GM20000 (cell line): Measurements from ENCODE around the gene PLPPR1.
"Not testable (repeated sequence)": the region's sequence is repeated elsewhere in the genome, so short reads cannot be mapped to it uniquely, and the experiment has no call there.

Experiments
- DNase-seq: peaks from one replicate; pipeline ENCODE4 v3.0.0; 2012; ENCODE audit warnings: low spot score
- TF ChIP-seq, protein P1 (sequence below): IDR thresholded peaks from 2 replicates; pipeline ENCODE4 v1.5.1; 2012; ENCODE audit warnings: mild to moderate bottlenecking, control low read depth; ENCODE audit errors: extremely low read depth, missing control alignments

Gene PLPPR1

DNA sequence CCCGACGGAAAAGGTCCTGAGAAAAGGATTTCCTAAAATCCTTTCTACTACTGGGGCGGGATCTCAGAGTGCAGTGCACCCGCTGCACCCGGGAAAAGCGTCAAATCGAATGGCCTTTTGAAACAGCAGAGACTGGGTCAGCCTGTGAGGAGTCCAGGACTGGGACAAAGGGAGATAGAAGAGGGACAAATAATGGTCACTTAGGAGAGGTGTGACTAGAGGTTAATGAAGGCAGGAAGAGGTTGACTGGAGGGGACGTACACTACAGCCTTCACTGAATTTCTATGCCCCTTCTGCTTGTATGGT, 1.5 kb downstream of the PLPPR1 start:
- TF ChIP-seq, protein P1, sequence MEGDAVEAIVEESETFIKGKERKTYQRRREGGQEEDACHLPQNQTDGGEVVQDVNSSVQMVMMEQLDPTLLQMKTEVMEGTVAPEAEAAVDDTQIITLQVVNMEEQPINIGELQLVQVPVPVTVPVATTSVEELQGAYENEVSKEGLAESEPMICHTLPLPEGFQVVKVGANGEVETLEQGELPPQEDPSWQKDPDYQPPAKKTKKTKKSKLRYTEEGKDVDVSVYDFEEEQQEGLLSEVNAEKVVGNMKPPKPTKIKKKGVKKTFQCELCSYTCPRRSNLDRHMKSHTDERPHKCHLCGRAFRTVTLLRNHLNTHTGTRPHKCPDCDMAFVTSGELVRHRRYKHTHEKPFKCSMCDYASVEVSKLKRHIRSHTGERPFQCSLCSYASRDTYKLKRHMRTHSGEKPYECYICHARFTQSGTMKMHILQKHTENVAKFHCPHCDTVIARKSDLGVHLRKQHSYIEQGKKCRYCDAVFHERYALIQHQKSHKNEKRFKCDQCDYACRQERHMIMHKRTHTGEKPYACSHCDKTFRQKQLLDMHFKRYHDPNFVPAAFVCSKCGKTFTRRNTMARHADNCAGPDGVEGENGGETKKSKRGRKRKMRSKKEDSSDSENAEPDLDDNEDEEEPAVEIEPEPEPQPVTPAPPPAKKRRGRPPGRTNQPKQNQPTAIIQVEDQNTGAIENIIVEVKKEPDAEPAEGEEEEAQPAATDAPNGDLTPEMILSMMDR, result no peak
- DNase-seq, result no peak

GRCh38 chr9:101032426-101032825, 3.9 kb downstream of the PLPPR1 start:
- TF ChIP-seq, protein P1, result no peak
- DNase-seq, result no peak

DNA sequence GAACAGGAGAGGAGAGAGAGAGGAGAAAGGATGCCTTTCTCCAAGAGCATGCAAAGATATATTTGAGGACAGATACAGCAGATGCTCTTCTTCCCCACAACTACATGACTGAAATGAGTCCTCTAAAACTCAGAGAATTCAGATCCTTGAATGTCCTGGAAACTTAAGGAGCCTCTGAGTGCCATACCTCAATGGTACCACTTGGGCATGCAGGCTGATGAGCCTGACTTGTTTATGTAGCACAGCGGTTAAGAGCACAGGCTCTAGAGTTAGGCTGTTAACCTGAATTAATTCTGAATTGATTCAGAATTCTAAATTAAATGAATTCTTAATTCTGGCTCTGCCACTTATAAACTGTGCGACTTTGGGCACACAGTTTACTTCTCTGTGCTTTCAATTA, 5.7 kb downstream of the PLPPR1 start:
- no peak for DNase-seq
- TF ChIP-seq, protein P1, result no peak

- DNase-seq, result no peak
- TF ChIP-seq, protein P1, result no peak
These were observed 6.6 kb downstream of the PLPPR1 start for GRCh38 chr9:101035098-101035497.

- no peak for DNase-seq
- TF ChIP-seq, protein P1, result no peak
These were observed 8.9 kb downstream of the PLPPR1 start for GRCh38 chr9:101037430-101037829.

GRCh38 chr9:101038488-101038887, 10.0 kb downstream of the PLPPR1 start:
- DNase-seq, result no peak
- TF ChIP-seq, protein P1, result no peak

- not testable (repeated sequence) for DNase-seq
These were observed 11.1 kb downstream of the PLPPR1 start for GRCh38 chr9:101039581-101039980.

GRCh38 chr9:101047848-101048397, 19.4 kb downstream of the PLPPR1 start:
- no peak for DNase-seq
- TF ChIP-seq, protein P1, result no peak
